HG02970 (cell line): Measurements from ENCODE around the gene TSPAN4.

Experiments used
- ATAC-seq: cut with Tn5 transposase; IDR thresholded peaks from one replicate; pipeline ENCODE4 v1.9.1; 2021; ENCODE audit warnings: mild to moderate bottlenecking, moderate library complexity, moderate number of reproducible peaks; ENCODE audit not compliant: unreplicated experiment, low FRiP score

TSPAN4 gene

GRCh38 chr11:847876-848275 is 5.2 kb downstream of the TSPAN4 start:
- ATAC-seq = no peak

GRCh38 chr11:848380-848931 is 5.8 kb downstream of the TSPAN4 start:
- no peak for ATAC-seq

- ATAC-seq = no peak
Observed at GRCh38 chr11:849104-849824, 6.6 kb downstream of the TSPAN4 start.

DNA sequence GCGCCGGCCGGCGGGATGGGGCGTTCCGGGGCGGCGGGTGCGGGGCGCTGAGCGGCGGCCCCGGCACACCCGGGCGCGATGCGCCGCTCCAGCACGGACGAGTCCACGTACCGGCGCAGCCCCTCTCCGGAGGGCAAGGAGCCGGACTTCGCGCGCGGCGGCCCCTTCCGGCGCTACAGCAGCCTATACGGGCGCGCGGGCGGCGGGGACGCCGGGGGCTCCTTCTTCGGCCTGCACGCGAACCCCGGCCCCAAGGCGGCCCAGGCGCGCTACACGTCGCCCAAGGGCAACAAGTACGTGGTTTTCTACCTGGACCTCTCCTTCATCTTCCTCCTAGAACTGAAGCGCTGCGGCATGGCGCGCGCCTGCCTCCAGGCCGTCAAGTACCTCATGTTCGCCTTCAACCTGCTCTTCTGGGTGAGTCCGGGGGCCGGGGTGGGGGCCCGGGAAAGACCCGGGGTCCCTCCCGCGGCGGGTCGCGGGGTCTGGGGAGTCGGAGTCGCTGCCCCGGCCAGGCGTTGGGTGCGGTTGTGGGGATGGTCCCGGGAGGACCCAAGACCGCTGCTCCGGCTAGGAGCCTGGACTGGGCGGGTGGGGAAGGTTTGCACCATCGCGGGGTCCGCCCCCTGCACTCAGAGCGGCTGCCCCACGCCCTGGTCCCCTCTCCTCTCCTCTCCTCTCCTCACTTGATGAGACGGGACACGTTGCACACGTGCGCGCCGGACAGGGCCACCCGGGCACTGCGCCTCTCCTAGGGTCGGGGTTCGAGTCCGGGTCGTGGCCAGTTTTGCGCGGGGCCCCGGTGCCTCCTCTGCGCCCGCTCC is 7.5 kb downstream of the TSPAN4 start:
- ATAC-seq = no peak

- no peak for ATAC-seq
Observed at GRCh38 chr11:850775-851763, 8.4 kb downstream of the TSPAN4 start.

GRCh38 chr11:852762-853161 is 10.1 kb downstream of the TSPAN4 start:
- no peak for ATAC-seq

GRCh38 chr11:853682-854448 is 11.2 kb downstream of the TSPAN4 start:
- ATAC-seq = no peak

DNA sequence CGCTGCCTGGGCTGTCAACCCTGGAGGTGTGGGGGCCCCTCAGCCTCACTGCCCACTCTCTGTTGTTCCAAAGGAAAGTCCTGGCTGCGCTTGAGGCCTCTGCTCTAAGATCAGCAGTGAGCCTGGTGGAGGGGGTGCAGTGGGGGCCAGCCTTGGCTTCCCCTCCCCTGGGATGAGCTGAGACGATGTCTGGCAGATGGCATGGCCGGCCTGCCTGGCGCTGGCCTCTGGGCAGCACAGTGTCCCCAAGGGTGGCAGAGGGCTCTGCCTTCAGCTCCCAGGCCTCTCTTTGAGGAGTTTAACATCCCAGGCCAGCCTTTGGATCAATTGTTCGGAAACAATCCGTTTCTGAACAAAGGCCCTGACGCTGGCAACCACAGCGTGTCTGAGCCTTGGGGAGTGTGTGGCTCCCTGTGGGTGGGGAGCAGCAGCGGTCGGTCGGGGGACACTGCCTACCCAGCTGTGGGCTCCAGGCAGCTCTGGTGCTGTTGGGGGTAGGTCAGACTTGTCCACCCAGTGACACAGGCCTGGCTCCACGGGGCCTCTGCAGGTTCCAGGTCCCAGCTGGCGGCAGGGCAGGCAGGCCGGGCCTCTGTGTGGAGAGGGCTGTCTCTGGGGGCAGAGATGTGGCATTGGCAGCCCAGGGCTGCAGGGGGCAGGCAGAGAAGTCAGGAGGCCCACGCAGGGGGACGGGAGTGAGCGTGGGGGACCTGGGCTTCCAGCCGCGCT is 12.1 kb downstream of the TSPAN4 start:
- no peak for ATAC-seq

- ATAC-seq = no peak
Observed at GRCh38 chr11:855330-855674, 12.7 kb downstream of the TSPAN4 start.

DNA sequence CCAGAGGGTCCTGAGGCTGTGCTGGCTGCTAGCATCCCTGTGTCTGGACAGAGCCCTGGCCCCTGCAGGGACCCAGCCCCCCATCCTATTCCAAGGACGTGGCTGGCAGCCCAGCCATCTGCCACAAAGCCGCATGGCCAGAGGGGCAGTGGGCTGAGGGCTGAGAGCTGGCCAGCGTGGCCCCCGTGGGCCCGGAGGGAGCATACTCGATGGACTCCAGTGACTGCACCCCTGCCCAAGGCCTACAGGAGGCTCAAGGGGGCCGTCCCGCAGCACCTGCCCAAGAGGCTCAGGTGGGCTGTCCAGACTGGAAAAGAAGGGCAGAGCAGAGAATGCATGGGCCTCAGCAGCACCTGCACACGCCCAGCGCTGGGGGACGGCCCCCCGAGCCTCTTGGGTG is 13.1 kb downstream of the TSPAN4 start:
- no peak for ATAC-seq

DNA sequence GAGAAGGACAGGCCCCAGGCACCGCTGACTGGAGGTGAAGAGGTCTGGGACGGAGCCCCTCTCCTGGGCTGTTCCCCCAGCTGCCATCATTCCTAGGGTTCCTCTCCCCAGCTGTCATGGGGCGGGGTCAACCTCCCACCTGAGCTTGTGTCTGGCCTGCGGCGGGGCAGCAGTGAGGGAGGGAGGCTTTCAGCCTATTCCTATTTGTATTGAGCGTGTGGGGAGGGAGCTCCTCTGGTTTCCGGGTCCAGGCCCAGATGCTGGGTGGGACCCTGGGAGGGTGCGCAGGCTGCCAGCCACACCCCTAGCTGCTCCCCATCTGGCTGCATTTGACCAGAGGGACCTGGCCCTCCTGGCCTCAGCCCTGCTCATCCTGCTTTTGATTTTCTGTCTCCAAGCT is 13.7 kb downstream of the TSPAN4 start:
- ATAC-seq = no peak

DNA sequence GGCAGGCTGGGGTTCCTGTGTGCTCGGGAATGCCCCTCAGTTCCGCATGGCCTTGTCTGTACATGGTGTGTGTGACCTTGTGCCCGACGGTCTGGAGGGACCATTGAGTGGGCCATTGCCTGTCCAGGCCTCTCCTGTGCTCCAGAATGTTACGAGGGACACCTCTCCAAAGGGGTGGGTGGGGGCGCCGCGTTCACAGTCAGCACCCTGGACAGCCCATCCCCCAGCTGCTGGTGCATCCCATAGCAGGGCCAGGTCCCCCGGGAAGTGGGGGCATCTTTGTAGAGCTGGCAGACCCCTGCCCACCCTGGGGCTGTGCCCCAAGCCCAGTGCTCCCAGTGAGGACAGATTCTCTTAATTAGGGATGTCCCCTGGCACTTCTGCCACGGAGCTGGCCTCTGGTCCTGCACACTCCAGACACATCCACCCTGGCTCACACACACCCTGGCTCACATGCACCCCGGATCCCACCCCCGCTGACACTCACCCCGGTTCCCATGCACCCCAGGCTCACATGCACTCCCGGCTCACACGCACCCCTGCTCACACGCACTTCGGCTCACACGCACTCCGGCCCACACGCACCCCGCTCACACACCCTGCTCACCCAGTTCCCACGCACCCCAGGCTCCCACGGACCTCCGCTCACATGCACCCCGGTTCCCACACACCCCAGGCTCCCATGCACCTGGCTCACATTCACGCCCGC is 15.6 kb downstream of the TSPAN4 start:
- ATAC-seq = no peak

- ATAC-seq = no peak
Observed at GRCh38 chr11:858762-859339, 16.2 kb downstream of the TSPAN4 start.

DNA sequence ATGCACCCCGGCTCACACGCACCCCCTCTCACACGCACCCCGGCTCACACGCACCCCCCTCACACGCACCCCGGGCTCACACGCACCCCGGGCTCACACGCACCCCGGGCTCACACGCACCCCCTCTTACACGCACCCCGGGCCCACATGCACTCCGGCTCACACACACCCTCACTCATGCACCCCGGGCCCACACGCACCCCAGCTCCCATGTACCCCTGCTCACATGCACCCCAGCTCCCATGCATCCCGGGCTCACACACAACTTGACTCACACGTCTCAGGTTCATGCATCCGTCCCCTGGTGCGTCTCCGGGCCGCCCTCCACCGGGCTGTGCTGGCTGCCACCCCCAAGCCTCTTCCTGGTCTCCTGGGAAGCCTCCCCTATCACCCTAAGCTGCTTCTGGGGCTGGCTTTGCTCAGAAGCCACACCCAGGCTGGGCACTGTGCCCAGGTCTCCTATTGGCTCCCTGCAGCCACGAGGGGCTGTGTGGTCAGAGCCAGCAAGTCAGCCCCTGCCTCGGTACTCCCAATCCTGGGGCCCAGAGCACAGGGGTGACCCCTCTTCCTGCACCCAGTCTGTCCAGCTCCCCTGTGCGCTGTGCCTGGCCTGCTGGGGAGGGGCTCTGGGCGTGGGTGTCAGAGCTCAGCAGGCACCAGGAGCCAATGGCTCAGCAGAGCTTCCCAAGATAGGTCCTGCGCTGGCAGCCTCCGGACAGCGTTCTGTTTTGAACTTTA is 16.9 kb downstream of the TSPAN4 start:
- no peak for ATAC-seq

DNA sequence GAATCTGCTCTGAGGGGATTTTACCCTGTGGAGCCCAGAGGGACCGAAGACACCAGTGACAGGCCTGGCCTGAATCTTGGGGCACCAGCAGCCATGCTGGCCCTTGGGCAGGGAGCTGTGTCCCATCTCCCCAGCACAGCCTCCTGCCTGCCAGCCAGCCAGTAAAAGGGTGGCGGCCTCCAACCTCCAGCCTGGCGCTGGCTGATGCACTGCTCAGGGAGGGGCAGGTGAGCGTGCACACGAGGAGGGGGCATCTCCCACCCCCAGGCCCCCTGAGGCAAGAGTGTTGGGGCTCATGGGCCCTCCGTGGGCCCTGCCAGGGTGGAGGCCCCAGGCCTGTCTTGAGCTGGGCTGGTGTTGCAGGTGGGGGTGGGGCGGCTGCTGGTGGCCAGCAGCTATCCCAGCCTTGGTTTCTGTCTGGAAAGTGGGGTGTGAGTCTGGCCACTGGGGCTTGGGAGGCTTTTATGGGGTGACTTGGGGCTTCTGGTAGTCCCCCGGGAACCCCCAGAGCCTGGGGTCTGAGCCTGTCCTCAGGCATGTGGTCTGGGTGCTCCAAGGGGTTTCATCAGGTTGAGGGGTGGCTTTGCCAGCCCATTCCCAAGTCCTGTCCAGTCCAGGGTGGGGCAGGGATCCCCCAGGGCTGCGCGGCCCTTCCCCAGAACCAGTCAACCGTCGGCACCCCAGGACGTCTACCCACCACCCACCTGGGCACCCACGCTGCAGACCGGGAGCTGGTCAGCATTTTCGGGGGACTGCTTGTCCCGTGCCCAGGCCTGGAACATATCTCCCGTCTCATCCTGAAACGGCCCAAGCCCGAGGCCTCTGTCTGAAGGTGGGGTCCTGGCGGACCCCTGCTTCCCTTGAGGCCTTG is 17.8 kb downstream of the TSPAN4 start:
- ATAC-seq = no peak

DNA sequence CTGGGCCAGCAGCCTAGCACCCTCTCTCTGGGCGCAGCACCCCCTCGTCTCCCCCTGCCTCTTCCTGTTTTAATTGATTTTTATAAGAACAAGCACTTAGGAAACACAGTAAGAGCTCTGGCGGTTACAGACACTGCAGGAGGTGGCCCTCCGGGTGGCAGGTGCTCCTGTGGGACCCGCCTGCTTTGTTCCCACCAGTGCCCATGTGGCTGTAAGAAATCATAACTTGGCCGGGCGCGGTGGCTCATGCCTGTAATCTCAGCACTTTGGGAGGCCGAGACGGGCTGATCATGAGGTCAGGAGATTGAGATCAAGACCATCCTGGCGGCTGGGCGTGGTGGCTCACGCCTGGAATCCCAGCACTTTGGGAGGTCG is 18.4 kb downstream of the TSPAN4 start:
- ATAC-seq = no peak
